ENCODE data around the gene ABHD2.

The ABHD2 gene

DNA sequence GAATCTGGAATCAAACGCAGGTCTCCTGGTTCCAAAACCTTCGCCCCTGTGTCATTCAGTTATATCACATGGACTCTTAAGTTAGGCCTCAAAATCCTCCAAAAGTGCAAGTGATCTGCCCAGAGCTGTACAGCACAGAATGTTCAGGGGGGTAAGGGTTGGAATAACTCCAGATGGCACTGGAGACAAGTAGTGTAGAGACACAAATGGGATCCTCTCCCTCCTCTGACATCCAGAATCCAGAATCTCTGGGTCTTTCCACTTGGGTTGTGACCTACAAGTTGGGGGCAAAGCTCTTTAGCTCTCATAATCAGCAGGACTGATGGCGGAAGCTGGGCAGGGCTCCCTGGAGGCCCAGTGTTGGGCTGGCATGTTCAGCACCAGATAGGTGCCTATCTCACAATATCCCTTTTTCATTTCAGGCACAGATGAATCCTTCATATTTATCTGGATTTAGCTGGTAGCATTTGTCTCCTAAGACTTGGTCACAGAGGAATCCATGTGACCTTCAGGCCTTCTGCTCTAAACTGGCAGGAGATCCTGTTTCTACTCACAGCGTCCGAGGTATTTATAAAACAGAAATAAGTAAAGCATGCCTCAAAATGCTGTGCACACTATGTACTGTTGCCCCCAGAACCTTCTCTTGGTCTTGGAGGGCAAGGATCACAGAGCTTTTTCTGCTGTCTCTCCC, 15.4 kb downstream of the ABHD2 start:
- no peak overlapping the region for H3K27ac ChIP-seq (ENCODE audit: low read depth, low read length, poor library complexity, severe bottlenecking)
- TF ChIP-seq EZH2 (IDR thresholded peaks at IDR 0.05; ENCODE audit: borderline replicate concordance, low read length): no peak
- no peak overlapping the region for H3K4me3 ChIP-seq (ENCODE audit: low read depth, low read length, poor library complexity, severe bottlenecking)
- H3K79me2 ChIP-seq (ENCODE audit: insufficient read depth, low read length): no peaks in the 10 kb centered on the region
- H3K9me3 ChIP-seq (ENCODE audit: low read length): no peaks in the 10 kb centered on the region
- peaks cover 33% of the 10 kb centered on the region; the same call in 1 of the 2 replicates for H3K36me3 ChIP-seq (ENCODE audit: insufficient read depth, low read length)
- H4K20me1 ChIP-seq (ENCODE audit: insufficient read depth, low read length): no peaks in the 10 kb centered on the region
- H3K4me2 ChIP-seq (ENCODE audit: low read length): no peak overlapping the region
- H3K4me1 ChIP-seq (ENCODE audit: insufficient read depth, low read length, severe bottlenecking): no peaks in the 10 kb centered on the region
- H2AFZ ChIP-seq (ENCODE audit: low read length): no peak overlapping the region
- no peaks in the 10 kb centered on the region for H3F3A ChIP-seq (ENCODE audit: insufficient read depth, low read length)
- no peak overlapping the region for H3K9ac ChIP-seq (ENCODE audit: low read length)
- no peaks in the 10 kb centered on the region for H3K9me2 ChIP-seq (ENCODE audit: low read depth, low read length)
- H3K27me3 ChIP-seq (ENCODE audit: insufficient read depth, low read length): no peaks in the 10 kb centered on the region

DNA sequence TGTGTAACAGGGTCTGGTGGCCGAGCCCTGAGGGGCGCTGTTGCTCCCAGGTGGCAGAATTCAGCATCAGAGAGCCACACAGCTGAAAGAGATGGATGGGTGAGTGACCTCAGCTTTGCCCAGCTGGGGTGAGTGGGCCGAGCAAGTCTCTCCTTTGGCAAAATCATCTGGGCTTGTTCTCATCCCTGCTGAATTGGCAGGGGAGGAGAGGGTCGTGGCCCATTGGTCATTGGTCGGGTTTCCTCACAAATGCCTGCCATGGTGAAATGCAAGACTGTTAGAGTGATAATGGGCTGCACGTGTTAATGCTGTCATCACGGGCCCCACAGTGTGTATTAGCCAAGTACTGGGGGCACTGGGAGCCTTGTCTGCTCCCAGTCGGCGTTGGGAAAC, 15.9 kb downstream of the ABHD2 start:
- peaks cover 29% of the 10 kb centered on the region; the same call in 1 of the 2 replicates for H3K36me3 ChIP-seq (ENCODE audit: insufficient read depth, low read length)
- H3K9me3 ChIP-seq (ENCODE audit: low read length): no peaks in the 10 kb centered on the region
- no peaks in the 10 kb centered on the region for H3K79me2 ChIP-seq (ENCODE audit: insufficient read depth, low read length)
- no peak overlapping the region for H3K4me3 ChIP-seq (ENCODE audit: low read depth, low read length, poor library complexity, severe bottlenecking)
- H3K4me1 ChIP-seq (ENCODE audit: insufficient read depth, low read length, severe bottlenecking): no peaks in the 10 kb centered on the region
- TF ChIP-seq, protein P1, sequence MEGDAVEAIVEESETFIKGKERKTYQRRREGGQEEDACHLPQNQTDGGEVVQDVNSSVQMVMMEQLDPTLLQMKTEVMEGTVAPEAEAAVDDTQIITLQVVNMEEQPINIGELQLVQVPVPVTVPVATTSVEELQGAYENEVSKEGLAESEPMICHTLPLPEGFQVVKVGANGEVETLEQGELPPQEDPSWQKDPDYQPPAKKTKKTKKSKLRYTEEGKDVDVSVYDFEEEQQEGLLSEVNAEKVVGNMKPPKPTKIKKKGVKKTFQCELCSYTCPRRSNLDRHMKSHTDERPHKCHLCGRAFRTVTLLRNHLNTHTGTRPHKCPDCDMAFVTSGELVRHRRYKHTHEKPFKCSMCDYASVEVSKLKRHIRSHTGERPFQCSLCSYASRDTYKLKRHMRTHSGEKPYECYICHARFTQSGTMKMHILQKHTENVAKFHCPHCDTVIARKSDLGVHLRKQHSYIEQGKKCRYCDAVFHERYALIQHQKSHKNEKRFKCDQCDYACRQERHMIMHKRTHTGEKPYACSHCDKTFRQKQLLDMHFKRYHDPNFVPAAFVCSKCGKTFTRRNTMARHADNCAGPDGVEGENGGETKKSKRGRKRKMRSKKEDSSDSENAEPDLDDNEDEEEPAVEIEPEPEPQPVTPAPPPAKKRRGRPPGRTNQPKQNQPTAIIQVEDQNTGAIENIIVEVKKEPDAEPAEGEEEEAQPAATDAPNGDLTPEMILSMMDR (IDR thresholded peaks at IDR 0.05; ENCODE audit: low read length): no peak
- no peak for TF ChIP-seq EZH2 (IDR thresholded peaks at IDR 0.05; ENCODE audit: borderline replicate concordance, low read length)
- no peaks in the 10 kb centered on the region for H3K9me2 ChIP-seq (ENCODE audit: low read depth, low read length)
- no peaks in the 10 kb centered on the region for H3F3A ChIP-seq (ENCODE audit: insufficient read depth, low read length)
- H3K4me2 ChIP-seq (ENCODE audit: low read length): no peak overlapping the region
- H3K9ac ChIP-seq (ENCODE audit: low read length): no peak overlapping the region
- H3K27me3 ChIP-seq (ENCODE audit: insufficient read depth, low read length): no peaks in the 10 kb centered on the region
- H2AFZ ChIP-seq (ENCODE audit: low read length): no peak overlapping the region
- no peak overlapping the region for H3K27ac ChIP-seq (ENCODE audit: low read depth, low read length, poor library complexity, severe bottlenecking)
- no peaks in the 10 kb centered on the region for H4K20me1 ChIP-seq (ENCODE audit: insufficient read depth, low read length)

GRCh38 chr15:89105147-89105546, 16.9 kb downstream of the ABHD2 start:
- Histone ChIP-seq H3K9me2 (ENCODE audit: low read depth, low read length) (no peaks in the 10 kb centered on the region), H3F3A (ENCODE audit: insufficient read depth, low read length) (no peaks in the 10 kb centered on the region), H4K20me1 (ENCODE audit: insufficient read depth, low read length) (no peaks in the 10 kb centered on the region), H3K9ac (ENCODE audit: low read length) (no peak overlapping the region), H3K27me3 (ENCODE audit: insufficient read depth, low read length) (no peaks in the 10 kb centered on the region), H3K27ac (ENCODE audit: low read depth, low read length, poor library complexity, severe bottlenecking) (no peak overlapping the region), H3K4me1 (ENCODE audit: insufficient read depth, low read length, severe bottlenecking) (no peaks in the 10 kb centered on the region), H3K4me2 (ENCODE audit: low read length) (no peak overlapping the region), H3K9me3 (ENCODE audit: low read length) (no peaks in the 10 kb centered on the region), H2AFZ (ENCODE audit: low read length) (no peak overlapping the region), H3K79me2 (ENCODE audit: insufficient read depth, low read length) (no peaks in the 10 kb centered on the region), H3K4me3 (ENCODE audit: low read depth, low read length, poor library complexity, severe bottlenecking) (no peak overlapping the region), H3K36me3 (ENCODE audit: insufficient read depth, low read length) (peaks cover 28% of the 10 kb centered on the region; the same call in 1 of the 2 replicates)
- TF ChIP-seq, protein P1 (IDR thresholded peaks at IDR 0.05; ENCODE audit: low read length): no peak
- TF ChIP-seq EZH2 (IDR thresholded peaks at IDR 0.05; ENCODE audit: borderline replicate concordance, low read length): no peak

DNA sequence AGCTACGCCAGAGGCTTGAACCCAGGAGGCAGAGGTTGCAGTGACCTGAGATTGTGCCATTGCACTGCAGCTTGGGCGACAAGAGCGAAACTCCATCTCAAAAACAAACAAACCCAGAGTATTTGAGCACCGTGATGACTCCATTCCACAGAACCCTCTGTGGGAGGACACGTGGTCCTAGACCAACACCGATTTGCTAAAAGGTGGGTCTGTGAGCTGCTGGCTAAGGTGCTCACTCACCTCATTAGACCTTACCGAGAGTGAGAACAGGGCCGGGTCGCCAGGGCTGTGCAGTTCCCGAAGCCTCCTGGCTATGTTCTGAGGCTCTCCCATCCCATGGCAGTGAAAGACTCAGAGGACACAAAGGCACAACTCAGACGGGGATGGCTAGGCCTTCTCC, 17.9 kb downstream of the ABHD2 start:
- Histone ChIP-seq H2AFZ (ENCODE audit: low read length) (no peak overlapping the region), H4K20me1 (ENCODE audit: insufficient read depth, low read length) (no peaks in the 10 kb centered on the region), H3K4me1 (ENCODE audit: insufficient read depth, low read length, severe bottlenecking) (no peaks in the 10 kb centered on the region), H3K4me3 (ENCODE audit: low read depth, low read length, poor library complexity, severe bottlenecking) (no peak overlapping the region), H3K9ac (ENCODE audit: low read length) (no peak overlapping the region), H3K36me3 (ENCODE audit: insufficient read depth, low read length) (peaks cover 28% of the 10 kb centered on the region; the same call in 1 of the 2 replicates), H3K27me3 (ENCODE audit: insufficient read depth, low read length) (no peaks in the 10 kb centered on the region), H3K27ac (ENCODE audit: low read depth, low read length, poor library complexity, severe bottlenecking) (no peak overlapping the region), H3K79me2 (ENCODE audit: insufficient read depth, low read length) (no peaks in the 10 kb centered on the region), H3K4me2 (ENCODE audit: low read length) (no peak overlapping the region), H3K9me2 (ENCODE audit: low read depth, low read length) (no peaks in the 10 kb centered on the region), H3F3A (ENCODE audit: insufficient read depth, low read length) (no peaks in the 10 kb centered on the region), H3K9me3 (ENCODE audit: low read length) (no peaks in the 10 kb centered on the region)
- no peak for TF ChIP-seq EZH2 (IDR thresholded peaks at IDR 0.05; ENCODE audit: borderline replicate concordance, low read length)
- TF ChIP-seq, protein P1 (IDR thresholded peaks at IDR 0.05; ENCODE audit: low read length): no peak

Measured in OCI-LY1 (cell line).